Osteoblast (primary cell): Measurements from ENCODE around the gene CDCA5. TPM values are rescaled to one million over a fixed set of nuclear protein-coding genes. Genes with fewer than 3 reads are reported as not detected.

Experiments used
- DNase-seq: peaks from one replicate; pipeline ENCODE4 v3.0.0; 2011; ENCODE audit warnings: low spot score, mixed read lengths; ENCODE audit not compliant: insufficient read length; ENCODE audit errors: missing footprints
- H2AFZ ChIP-seq: 2 replicates; pipeline ENCODE4 v1.6.0; 2011; ENCODE audit warnings: mild to moderate bottlenecking, low read length
- H3K27ac ChIP-seq: 2 replicates; pipeline ENCODE4 v1.5.1; 2011; ENCODE audit warnings: mild to moderate bottlenecking, low read depth, low read length, moderate library complexity
- H3K27me3 ChIP-seq: 2 replicates; pipeline ENCODE4 v1.6.0; 2012; ENCODE audit warnings: mild to moderate bottlenecking, control low read depth, inconsistent platforms, low read length, moderate library complexity; ENCODE audit not compliant: insufficient read depth
- H3K36me3 ChIP-seq: 2 replicates; pipeline ENCODE4 v1.5.1; 2011; ENCODE audit warnings: mild to moderate bottlenecking, low read length, control low read depth, moderate library complexity; ENCODE audit not compliant: insufficient read depth
- H3K4me1 ChIP-seq: 2 replicates; pipeline ENCODE4 v1.5.1; 2011; ENCODE audit warnings: mild to moderate bottlenecking, low read length, control low read depth, moderate library complexity; ENCODE audit not compliant: insufficient read depth
- H3K4me2 ChIP-seq: 2 replicates; pipeline ENCODE4 v1.6.0; 2011; ENCODE audit warnings: mild to moderate bottlenecking, low read length; ENCODE audit not compliant: insufficient read depth
- H3K4me3 ChIP-seq: fragments of 200-600 bp; sonication (generic); 3 replicates; pipeline ENCODE4 v1.5.1; 2012; ENCODE audit warnings: mild to moderate bottlenecking, low read length, inconsistent platforms; ENCODE audit not compliant: insufficient read depth
- H3K79me2 ChIP-seq: 2 replicates; pipeline ENCODE4 v1.6.0; 2012; ENCODE audit warnings: mild to moderate bottlenecking, low read length, control low read depth, inconsistent platforms; ENCODE audit not compliant: insufficient read depth
- H3K9me3 ChIP-seq: 2 replicates; pipeline ENCODE4 v1.5.1; 2011; ENCODE audit warnings: low read depth, low read length, control low read depth
- H4K20me1 ChIP-seq: 2 replicates; pipeline ENCODE4 v1.6.0; 2012; ENCODE audit warnings: mild to moderate bottlenecking, low read length, control low read depth; ENCODE audit not compliant: insufficient read depth
- CTCF ChIP-seq: IDR thresholded peaks from 2 replicates; pipeline ENCODE4 v1.5.1; 2011; ENCODE audit warnings: mild to moderate bottlenecking, low read depth, low read length, moderate library complexity; ENCODE audit errors: extremely low read depth
- total RNA-seq: library from RNA; depleted of rRNA; stranded (reverse); fragments of >200 nt; gene quantifications from 2 replicates; pipeline ENCODE4 v1.2.3, GENCODE V29; 2012

Gene CDCA5
- total RNA-seq, 1 donor: 3.3 TPM

- Histone ChIP-seq H3K27ac (peak within 1 kb of the TSS; percentile 61), H2AFZ (peak within 1 kb of the TSS; percentile 92), H3K9me3 (no peaks in the 10 kb centered on the region), H3K36me3 (no peaks in the 10 kb centered on the region), H3K79me2 (peaks cover 22% of the 10 kb centered on the region), H3K27me3 (no peaks in the 10 kb centered on the region), H3K4me3 (peak within 1 kb of the TSS; percentile 78), H4K20me1 (peaks cover 2% of the 10 kb centered on the region), H3K4me1 (peaks cover 5% of the 10 kb centered on the region), H3K4me2 (peak within 1 kb of the TSS; percentile 78)
- no peak for TF ChIP-seq CTCF
- DNase-seq: peak; percentile 97
These were observed 12.3 kb upstream of the CDCA5 start, which contains the start of gene VPS51 for GRCh38 chr11:65095974-65096806. VPS51 (plus strand) TSS chr11:65096214; CDS start chr11:65096251, 37 bp downstream.

- no peak for DNase-seq
- Histone ChIP-seq H3K9me3 (no peaks in the 10 kb centered on the region), H3K4me2 (peak overlapping the region; percentile 78), H2AFZ (peak overlapping the region; percentile 92), H3K4me1 (peaks cover 5% of the 10 kb centered on the region), H3K27me3 (no peaks in the 10 kb centered on the region), H3K27ac (no peak overlapping the region), H3K36me3 (no peaks in the 10 kb centered on the region), H3K79me2 (peaks cover 22% of the 10 kb centered on the region), H4K20me1 (peaks cover 2% of the 10 kb centered on the region), H3K4me3 (peak overlapping the region; percentile 78)
- TF ChIP-seq CTCF: no peak
These were observed 11.6 kb upstream of the CDCA5 start for GRCh38 chr11:65095427-65095826.

- Histone ChIP-seq H2AFZ (no peak overlapping the region), H3K36me3 (peaks cover 36% of the 10 kb centered on the region), H3K9me3 (no peaks in the 10 kb centered on the region), H3K27me3 (no peaks in the 10 kb centered on the region), H3K4me1 (peaks cover under 1% of the 10 kb centered on the region), H4K20me1 (no peaks in the 10 kb centered on the region), H3K27ac (no peak overlapping the region), H3K79me2 (peaks cover 5% of the 10 kb centered on the region), H3K4me3 (no peak overlapping the region), H3K4me2 (no peak overlapping the region)
- no peak for TF ChIP-seq CTCF
- peak; percentile 30 for DNase-seq
These were observed 6.8 kb upstream of the CDCA5 start for GRCh38 chr11:65090628-65091027.

GRCh38 chr11:65089621-65090020 is 5.8 kb upstream of the CDCA5 start:
- Histone ChIP-seq H3K36me3 (peaks cover 43% of the 10 kb centered on the region), H3K4me1 (peaks cover 10% of the 10 kb centered on the region), H3K27me3 (no peaks in the 10 kb centered on the region), H3K9me3 (no peaks in the 10 kb centered on the region), H3K27ac (no peak overlapping the region), H3K4me3 (no peak overlapping the region), H4K20me1 (no peaks in the 10 kb centered on the region), H3K79me2 (peaks cover 15% of the 10 kb centered on the region), H3K4me2 (no peak overlapping the region), H2AFZ (no peak overlapping the region)
- TF ChIP-seq CTCF: no peak
- DNase-seq: peak; percentile 10
